CD4-positive, alpha-beta T cell treated with Interferon gamma for 1 hour (primary cell): Measurements from ENCODE around the gene P2RY4.
"Not testable (repeated sequence)": the region's sequence is repeated elsewhere in the genome, so short reads cannot be mapped to it uniquely, and the experiment has no call there.

Experiments
- DNase-seq: peaks from one replicate; pipeline ENCODE4 v3.0.0-alpha.2; 2020

The P2RY4 gene

DNA sequence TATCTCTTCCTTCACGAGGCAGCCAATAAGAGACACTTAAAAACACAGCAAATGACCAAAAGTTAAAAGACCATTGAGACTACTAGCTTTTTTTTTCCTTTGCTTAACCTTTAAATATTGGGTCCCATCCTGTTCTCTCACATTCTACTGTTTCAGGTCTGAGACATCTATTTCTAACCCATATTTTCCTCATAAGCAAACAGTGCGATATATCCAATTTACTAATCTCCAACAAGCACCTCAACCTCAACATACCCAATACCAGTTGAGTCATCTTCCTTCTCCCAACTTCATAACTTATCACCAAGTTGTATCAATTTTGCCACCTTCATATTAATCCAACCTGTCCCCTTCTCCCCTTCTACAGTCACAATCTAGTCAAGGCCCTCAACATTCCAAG lies 18.5 kb downstream of the P2RY4 start:
- no peak for DNase-seq

- no peak for DNase-seq
Observed at GRCh38 chrX:70240751-70241150, 19.3 kb downstream of the P2RY4 start.

- DNase-seq = no peak
Observed at GRCh38 chrX:70234355-70234754, 25.6 kb downstream of the P2RY4 start, which contains the start of gene AWAT1. AWAT1 (plus strand) TSS chrX:70234655; CDS start chrX:70234696, 41 bp downstream.

GRCh38 chrX:70231666-70232065 lies 28.3 kb downstream of the P2RY4 start:
- DNase-seq = no peak

DNA sequence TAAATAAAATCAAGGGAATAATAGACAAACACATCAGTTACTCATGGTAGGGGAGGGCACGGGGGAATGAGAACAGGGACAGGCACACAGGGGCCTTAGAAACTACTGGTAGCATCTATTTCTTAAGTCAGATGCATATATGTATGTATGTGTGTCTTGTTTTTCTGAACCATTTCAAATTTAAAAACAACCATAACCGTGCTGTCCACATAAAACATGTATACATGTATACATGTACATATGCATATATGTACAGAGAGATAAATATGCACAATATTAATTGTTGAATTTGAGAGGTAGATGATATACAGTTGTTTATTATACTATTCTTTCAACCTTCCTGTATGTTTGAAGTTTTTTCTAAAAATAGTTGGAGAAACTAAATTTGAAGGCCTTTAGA lies 33.3 kb downstream of the P2RY4 start:
- DNase-seq = no peak

GRCh38 chrX:70226048-70226447 lies 34.0 kb downstream of the P2RY4 start:
- no peak for DNase-seq

DNA sequence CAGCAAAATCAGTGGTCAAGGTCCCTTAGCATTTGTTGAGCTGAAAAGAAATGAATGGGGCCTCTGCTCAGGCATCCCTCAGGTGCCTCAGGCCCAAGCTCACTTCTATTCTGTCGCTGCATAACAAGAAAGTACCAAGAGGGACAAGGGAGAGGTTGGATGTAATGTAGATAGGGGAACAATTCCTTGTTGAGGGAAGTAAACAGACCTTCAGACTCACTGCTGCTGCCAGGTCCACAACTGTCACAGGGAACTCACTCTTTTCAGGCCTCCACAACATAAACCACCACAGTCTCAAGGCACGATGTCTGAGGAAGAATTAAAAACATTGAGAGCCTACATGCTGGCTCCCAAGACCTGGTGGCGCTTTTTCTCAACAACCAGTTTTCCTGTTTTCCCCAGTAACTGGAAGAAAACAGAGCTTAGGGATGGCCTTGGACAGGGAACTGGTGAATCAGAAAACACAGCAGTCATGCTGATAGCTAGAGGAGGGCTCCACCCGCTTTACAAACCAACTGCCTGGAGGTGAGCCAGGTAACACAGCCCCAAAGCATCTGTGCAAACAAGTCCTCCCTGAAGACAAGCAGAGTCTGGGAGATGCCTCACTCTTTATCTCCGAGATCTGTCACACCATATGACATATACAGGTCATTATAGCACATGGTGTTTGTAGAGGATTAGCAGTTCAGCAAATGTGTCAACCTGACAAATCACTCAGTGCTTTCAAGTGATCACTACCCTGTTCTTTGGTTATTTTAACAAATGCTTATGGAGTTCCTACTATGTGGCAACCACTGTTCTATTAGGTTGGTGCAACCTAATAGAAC lies 39.9 kb downstream of the P2RY4 start:
- no peak for DNase-seq

DNA sequence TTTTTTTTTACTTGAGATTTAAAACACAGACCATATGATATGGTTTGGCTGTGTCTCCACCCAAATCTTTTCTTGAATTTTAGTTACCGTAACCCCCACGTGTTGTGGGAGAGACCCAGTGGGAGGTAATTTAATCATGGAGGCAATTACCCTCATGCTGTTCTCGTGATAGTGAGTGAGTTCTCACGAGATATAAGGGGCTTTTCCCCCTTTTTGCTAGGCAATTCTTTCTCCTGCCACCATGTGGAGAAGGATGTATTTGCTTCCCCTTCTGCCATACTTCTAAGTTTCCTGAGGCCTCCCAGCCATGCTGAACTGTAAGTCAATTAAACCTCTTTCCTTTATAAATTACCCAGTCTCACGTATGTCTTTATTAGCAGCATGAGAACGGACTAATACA lies 50.4 kb downstream of the P2RY4 start:
- DNase-seq = not testable (repeated sequence)

GRCh38 chrX:70208479-70208878 lies 51.5 kb downstream of the P2RY4 start:
- DNase-seq = no peak
